ACC112 (cell line): Measurements from ENCODE around the gene CSF1R.
"Not testable (repeated sequence)": the region's sequence is repeated elsewhere in the genome, so short reads cannot be mapped to it uniquely, and the experiment has no call there.

Experiments
- H2AFZ ChIP-seq: fragments of 200-600 bp; sonication (generic); one replicate; pipeline ENCODE4 v1.6.0; 2017; ENCODE audit warnings: antibody characterized with exemption, low read length; ENCODE audit not compliant: unreplicated experiment
- H3K27ac ChIP-seq: fragments of 200-600 bp; sonication (generic); 2 replicates; pipeline ENCODE4 v1.5.1; 2014; ENCODE audit warnings: low read depth, mild to moderate bottlenecking, antibody characterized with exemption, low read length, moderate library complexity
- H3K27me3 ChIP-seq: fragments of 200-600 bp; sonication (generic); 2 replicates; pipeline ENCODE4 v1.6.1; 2014; ENCODE audit warnings: mild to moderate bottlenecking, antibody characterized with exemption, low read length, moderate library complexity, mixed read lengths; ENCODE audit not compliant: insufficient read depth
- H3K36me3 ChIP-seq: fragments of 200-600 bp; sonication (generic); 2 replicates; pipeline ENCODE4 v1.6.1; 2016; ENCODE audit warnings: mild to moderate bottlenecking, antibody characterized with exemption, low read length, moderate library complexity, mixed read lengths; ENCODE audit not compliant: insufficient read depth
- H3K4me1 ChIP-seq: fragments of 200-600 bp; sonication (generic); one replicate; pipeline ENCODE4 v1.6.1; 2016; ENCODE audit warnings: low read length, mixed read lengths; ENCODE audit not compliant: insufficient read depth, unreplicated experiment, control insufficient read depth
- H3K4me3 ChIP-seq: fragments of 200-600 bp; sonication (generic); 2 replicates; pipeline ENCODE4 v1.5.1; 2014; ENCODE audit warnings: mild to moderate bottlenecking, low read depth, low read length
- H3K79me2 ChIP-seq: fragments of 200-600 bp; sonication (generic); one replicate; pipeline ENCODE4 v1.6.0; 2016; ENCODE audit warnings: low read length; ENCODE audit not compliant: control insufficient read depth, unreplicated experiment, insufficient read depth

Gene CSF1R

GRCh38 chr5:150043657-150044328, 42.6 kb downstream of the CSF1R start:
- peak overlapping the region; percentile 70 for H3K27ac ChIP-seq
- H3K4me3 ChIP-seq = peak overlapping the region; percentile 12; the same call in 1 of the 2 replicates
- no peak overlapping the region for H2AFZ ChIP-seq
- H3K4me1 ChIP-seq = peaks cover 25% of the 10 kb centered on the region
- H3K79me2 ChIP-seq = peaks cover 14% of the 10 kb centered on the region
- peaks cover 38% of the 10 kb centered on the region for H3K36me3 ChIP-seq
- H3K27me3 ChIP-seq = no peaks in the 10 kb centered on the region

- H3K36me3 ChIP-seq = peaks cover 51% of the 10 kb centered on the region
These were observed 43.9 kb downstream of the CSF1R start for GRCh38 chr5:150042459-150042858.

GRCh38 chr5:150038547-150038946, 47.8 kb downstream of the CSF1R start:
- Histone ChIP-seq H3K27ac (no peak overlapping the region), H3K27me3 (no peaks in the 10 kb centered on the region), H3K4me1 (peaks cover 45% of the 10 kb centered on the region), H3K79me2 (peaks cover 27% of the 10 kb centered on the region), H2AFZ (no peak overlapping the region), H3K36me3 (peaks cover 72% of the 10 kb centered on the region), H3K4me3 (no peak overlapping the region)

More at GRCh38 chr5:150042459-150042858, 43.9 kb downstream of the CSF1R start:
- H3K4me3 ChIP-seq = no peak overlapping the region
- no peaks in the 10 kb centered on the region for H3K27me3 ChIP-seq
- no peak overlapping the region for H3K27ac ChIP-seq
- H3K79me2 ChIP-seq = peaks cover 24% of the 10 kb centered on the region
- peaks cover 26% of the 10 kb centered on the region for H3K4me1 ChIP-seq
- H2AFZ ChIP-seq = no peak overlapping the region

- peaks cover 77% of the 10 kb centered on the region for H3K36me3 ChIP-seq
- peaks cover 24% of the 10 kb centered on the region for H3K79me2 ChIP-seq
- H2AFZ ChIP-seq = no peak overlapping the region
- H3K4me1 ChIP-seq = peaks cover 35% of the 10 kb centered on the region
- peak overlapping the region; percentile 72 for H3K27ac ChIP-seq
- no peak overlapping the region for H3K4me3 ChIP-seq
- H3K27me3 ChIP-seq = no peaks in the 10 kb centered on the region
These were observed 49.8 kb downstream of the CSF1R start for GRCh38 chr5:150036513-150036912.

- Histone ChIP-seq H3K36me3 (peaks cover 72% of the 10 kb centered on the region), H3K4me1 (peaks cover 35% of the 10 kb centered on the region), H3K4me3 (no peak overlapping the region), H3K79me2 (peaks cover 22% of the 10 kb centered on the region), H3K27ac (peak overlapping the region; percentile 56), H2AFZ (no peak overlapping the region), H3K27me3 (no peaks in the 10 kb centered on the region)
These were observed 51.0 kb downstream of the CSF1R start for GRCh38 chr5:150035139-150035895.

GRCh38 chr5:150034662-150035061, 51.7 kb downstream of the CSF1R start:
- H2AFZ ChIP-seq = no peak overlapping the region
- no peaks in the 10 kb centered on the region for H3K27me3 ChIP-seq
- H3K4me1 ChIP-seq = peaks cover 35% of the 10 kb centered on the region
- no peak overlapping the region for H3K4me3 ChIP-seq
- H3K79me2 ChIP-seq = peaks cover 19% of the 10 kb centered on the region
- H3K36me3 ChIP-seq = peaks cover 71% of the 10 kb centered on the region
- peak overlapping the region; percentile 32 for H3K27ac ChIP-seq

GRCh38 chr5:150033334-150033733, 53.0 kb downstream of the CSF1R start:
- Histone ChIP-seq H3K27me3 (no peaks in the 10 kb centered on the region), H3K4me1 (peaks cover 35% of the 10 kb centered on the region), H2AFZ (no peak overlapping the region), H3K27ac (no peak overlapping the region), H3K4me3 (no peak overlapping the region), H3K36me3 (peaks cover 68% of the 10 kb centered on the region), H3K79me2 (peaks cover 9% of the 10 kb centered on the region)

- H3K4me3 ChIP-seq, H3K4me1 ChIP-seq, H3K27ac ChIP-seq, H3K79me2 ChIP-seq, H2AFZ ChIP-seq, H3K27me3 ChIP-seq: not testable (repeated sequence)
- H3K36me3 ChIP-seq = peaks cover 67% of the 10 kb centered on the region
These were observed 58.3 kb downstream of the CSF1R start for GRCh38 chr5:150028047-150028446.

- peaks cover 57% of the 10 kb centered on the region for H3K36me3 ChIP-seq
These were observed 59.6 kb downstream of the CSF1R start for GRCh38 chr5:150026682-150027172.

GRCh38 chr5:150024346-150024984, 61.9 kb downstream of the CSF1R start:
- Histone ChIP-seq H2AFZ (no peak overlapping the region), H3K27me3 (no peaks in the 10 kb centered on the region), H3K36me3 (peaks cover 56% of the 10 kb centered on the region), H3K4me3 (no peak overlapping the region), H3K27ac (no peak overlapping the region), H3K79me2 (peaks cover 5% of the 10 kb centered on the region), H3K4me1 (peaks cover 34% of the 10 kb centered on the region)

More at GRCh38 chr5:150026682-150027172, 59.6 kb downstream of the CSF1R start:
- peaks cover 5% of the 10 kb centered on the region for H3K79me2 ChIP-seq
- no peak overlapping the region for H3K4me3 ChIP-seq
- no peaks in the 10 kb centered on the region for H3K27me3 ChIP-seq
- no peak overlapping the region for H2AFZ ChIP-seq
- H3K4me1 ChIP-seq = peaks cover 15% of the 10 kb centered on the region
- no peak overlapping the region for H3K27ac ChIP-seq
